Nephron progenitor cell (in vitro differentiated cells): ENCODE measurements around the gene TBC1D4.
A peak's percentile ranks its signal among the peaks of the same experiment; 100 is the strongest.

Source experiments
- DNase-seq: peaks from one replicate; pipeline ENCODE4 v3.0.0; 2021
- H3K27ac Mint-ChIP-seq: 2 replicates; pipeline ENCODE4 v1.8.0; 2021; ENCODE audit warnings: mild to moderate bottlenecking, moderate library complexity, mixed read lengths
- H3K27me3 Mint-ChIP-seq: 2 replicates; pipeline ENCODE4 v1.8.0; 2021; ENCODE audit warnings: mild to moderate bottlenecking, low read depth, mixed read lengths; ENCODE audit not compliant: poor library complexity
- H3K36me3 Mint-ChIP-seq: 2 replicates; pipeline ENCODE4 v1.8.0; 2021; ENCODE audit warnings: low read depth, mixed read lengths
- H3K4me1 Mint-ChIP-seq: 2 replicates; pipeline ENCODE4 v1.8.0; 2021; ENCODE audit warnings: mixed read lengths
- H3K4me3 Mint-ChIP-seq: 2 replicates; pipeline ENCODE4 v1.8.0; 2021; ENCODE audit warnings: mild to moderate bottlenecking, moderate library complexity, mixed read lengths
- H3K9me3 Mint-ChIP-seq: 2 replicates; pipeline ENCODE4 v1.8.0; 2021; ENCODE audit warnings: mild to moderate bottlenecking, moderate library complexity, mixed read lengths
- TF ChIP-seq, protein P1 (sequence below): fragments of 200-600 bp; sonication (generic); IDR thresholded peaks from 2 replicates; pipeline ENCODE4 v1.5.0; 2021; ENCODE audit warnings: antibody characterized with exemption

Gene TBC1D4

DNA sequence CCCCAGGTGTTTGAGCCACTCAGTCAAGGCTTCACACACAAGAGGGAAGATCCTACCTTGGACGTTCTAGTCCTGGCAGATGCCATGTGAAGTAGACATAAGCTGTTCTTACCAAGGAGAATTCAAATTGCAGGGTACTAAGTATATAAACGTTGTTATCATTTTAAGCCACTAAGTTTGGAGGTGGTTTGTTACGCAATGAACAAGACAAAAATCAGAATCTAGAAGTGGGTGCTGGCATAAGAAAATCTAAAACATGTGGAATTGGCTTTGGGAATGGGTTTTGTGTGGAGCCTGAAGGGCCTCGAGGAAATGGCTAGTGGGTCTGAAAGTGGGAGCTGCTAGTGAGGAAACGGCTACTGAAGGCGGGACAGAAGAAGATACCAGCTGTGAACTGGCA lies 83.9 kb downstream of the TBC1D4 start:
- Mint-ChIP-seq H3K36me3 (peaks cover 25% of the 10 kb centered on the region), H3K27ac (no peak overlapping the region), H3K4me3 (no peak overlapping the region), H3K27me3 (peaks cover 3% of the 10 kb centered on the region), H3K9me3 (peaks cover 35% of the 10 kb centered on the region), H3K4me1 (peaks cover 15% of the 10 kb centered on the region)
- TF ChIP-seq, protein P1, sequence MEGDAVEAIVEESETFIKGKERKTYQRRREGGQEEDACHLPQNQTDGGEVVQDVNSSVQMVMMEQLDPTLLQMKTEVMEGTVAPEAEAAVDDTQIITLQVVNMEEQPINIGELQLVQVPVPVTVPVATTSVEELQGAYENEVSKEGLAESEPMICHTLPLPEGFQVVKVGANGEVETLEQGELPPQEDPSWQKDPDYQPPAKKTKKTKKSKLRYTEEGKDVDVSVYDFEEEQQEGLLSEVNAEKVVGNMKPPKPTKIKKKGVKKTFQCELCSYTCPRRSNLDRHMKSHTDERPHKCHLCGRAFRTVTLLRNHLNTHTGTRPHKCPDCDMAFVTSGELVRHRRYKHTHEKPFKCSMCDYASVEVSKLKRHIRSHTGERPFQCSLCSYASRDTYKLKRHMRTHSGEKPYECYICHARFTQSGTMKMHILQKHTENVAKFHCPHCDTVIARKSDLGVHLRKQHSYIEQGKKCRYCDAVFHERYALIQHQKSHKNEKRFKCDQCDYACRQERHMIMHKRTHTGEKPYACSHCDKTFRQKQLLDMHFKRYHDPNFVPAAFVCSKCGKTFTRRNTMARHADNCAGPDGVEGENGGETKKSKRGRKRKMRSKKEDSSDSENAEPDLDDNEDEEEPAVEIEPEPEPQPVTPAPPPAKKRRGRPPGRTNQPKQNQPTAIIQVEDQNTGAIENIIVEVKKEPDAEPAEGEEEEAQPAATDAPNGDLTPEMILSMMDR, result no peak
- DNase-seq, result no peak

GRCh38 chr13:75395901-75396300 lies 86.1 kb downstream of the TBC1D4 start:
- DNase-seq, result no peak
- peaks cover 25% of the 10 kb centered on the region for H3K36me3 Mint-ChIP-seq
- H3K27me3 Mint-ChIP-seq, result peaks cover 3% of the 10 kb centered on the region
- TF ChIP-seq, protein P1, result no peak
- H3K4me3 Mint-ChIP-seq, result no peak overlapping the region
- H3K27ac Mint-ChIP-seq, result no peak overlapping the region
- no peaks in the 10 kb centered on the region for H3K4me1 Mint-ChIP-seq
- H3K9me3 Mint-ChIP-seq, result peaks cover 35% of the 10 kb centered on the region

- Mint-ChIP-seq H3K4me3 (no peak overlapping the region), H3K27me3 (peaks cover 3% of the 10 kb centered on the region), H3K9me3 (peaks cover 31% of the 10 kb centered on the region), H3K27ac (peak overlapping the region; percentile 21), H3K4me1 (no peaks in the 10 kb centered on the region), H3K36me3 (peaks cover 21% of the 10 kb centered on the region)
- DNase-seq, result no peak
- TF ChIP-seq, protein P1, result no peak
These were observed 86.9 kb downstream of the TBC1D4 start for GRCh38 chr13:75395066-75395465.

DNA sequence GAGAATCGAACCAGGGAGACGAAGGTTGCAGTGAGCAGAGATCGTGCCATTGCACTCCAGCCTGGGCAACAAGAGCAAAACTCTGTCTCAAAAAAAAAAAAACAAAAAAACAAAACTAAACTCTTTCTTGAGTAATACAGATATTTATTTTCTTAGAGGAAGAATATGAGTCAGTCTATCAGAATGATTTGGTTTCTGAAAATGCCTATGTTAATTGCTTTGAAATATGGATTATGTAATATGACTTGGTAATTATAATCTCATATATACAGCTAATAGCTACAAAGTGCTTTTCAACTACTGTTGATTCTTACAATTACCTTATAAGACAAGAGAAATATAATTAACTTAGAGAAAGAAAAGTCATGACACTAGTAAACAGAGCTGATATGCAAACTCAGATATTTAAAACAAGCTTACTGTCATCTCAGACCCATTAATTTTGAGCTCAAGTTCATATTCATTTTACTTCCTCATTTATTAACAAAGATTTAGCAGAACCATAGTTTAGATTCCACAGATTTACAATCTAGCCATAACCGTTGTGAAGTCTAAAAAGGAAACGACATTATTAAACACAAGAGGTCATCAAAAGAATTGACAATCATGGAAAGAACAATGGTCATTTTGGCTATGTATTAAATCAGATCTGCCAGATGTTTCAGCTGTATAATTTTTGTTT lies 88.0 kb downstream of the TBC1D4 start:
- Mint-ChIP-seq H3K27me3 (peaks cover 3% of the 10 kb centered on the region), H3K27ac (no peak overlapping the region)

GRCh38 chr13:75391432-75392100 lies 90.4 kb downstream of the TBC1D4 start:
- Mint-ChIP-seq H3K27me3 (no peaks in the 10 kb centered on the region), H3K36me3 (no peaks in the 10 kb centered on the region), H3K9me3 (peaks cover under 1% of the 10 kb centered on the region), H3K4me1 (no peaks in the 10 kb centered on the region), H3K4me3 (no peak overlapping the region), H3K27ac (no peak overlapping the region)
- TF ChIP-seq, protein P1, result no peak
- no peak for DNase-seq

More for the DNA sequence above, 88.0 kb downstream of the TBC1D4 start:
- Mint-ChIP-seq H3K4me3 (no peak overlapping the region), H3K4me1 (no peaks in the 10 kb centered on the region), H3K36me3 (peaks cover 18% of the 10 kb centered on the region), H3K9me3 (peaks cover 22% of the 10 kb centered on the region)
- no peak for DNase-seq
- TF ChIP-seq, protein P1, result no peak
